A549 treated with CORT108297 at 1 μM for 4 hours (cell line): Measurements from ENCODE around the gene DGLUCY. TPM values are rescaled to one million over a fixed set of nuclear protein-coding genes. Genes with fewer than 3 reads are reported as not detected.

Experiments
- total RNA-seq: library from RNA; stranded (reverse); fragments of 200-300 nt; extraction: Qiagen RNA extraction; gene quantifications from 5 replicates; pipeline ENCODE4 v1.2.3, GENCODE V29; 2022

Gene DGLUCY, protein sequence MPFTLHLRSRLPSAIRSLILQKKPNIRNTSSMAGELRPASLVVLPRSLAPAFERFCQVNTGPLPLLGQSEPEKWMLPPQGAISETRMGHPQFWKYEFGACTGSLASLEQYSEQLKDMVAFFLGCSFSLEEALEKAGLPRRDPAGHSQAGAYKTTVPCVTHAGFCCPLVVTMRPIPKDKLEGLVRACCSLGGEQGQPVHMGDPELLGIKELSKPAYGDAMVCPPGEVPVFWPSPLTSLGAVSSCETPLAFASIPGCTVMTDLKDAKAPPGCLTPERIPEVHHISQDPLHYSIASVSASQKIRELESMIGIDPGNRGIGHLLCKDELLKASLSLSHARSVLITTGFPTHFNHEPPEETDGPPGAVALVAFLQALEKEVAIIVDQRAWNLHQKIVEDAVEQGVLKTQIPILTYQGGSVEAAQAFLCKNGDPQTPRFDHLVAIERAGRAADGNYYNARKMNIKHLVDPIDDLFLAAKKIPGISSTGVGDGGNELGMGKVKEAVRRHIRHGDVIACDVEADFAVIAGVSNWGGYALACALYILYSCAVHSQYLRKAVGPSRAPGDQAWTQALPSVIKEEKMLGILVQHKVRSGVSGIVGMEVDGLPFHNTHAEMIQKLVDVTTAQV
- total RNA-seq = 16.1 to 19.8 TPM (median 16.7 TPM) in 5 replicates

DNA sequence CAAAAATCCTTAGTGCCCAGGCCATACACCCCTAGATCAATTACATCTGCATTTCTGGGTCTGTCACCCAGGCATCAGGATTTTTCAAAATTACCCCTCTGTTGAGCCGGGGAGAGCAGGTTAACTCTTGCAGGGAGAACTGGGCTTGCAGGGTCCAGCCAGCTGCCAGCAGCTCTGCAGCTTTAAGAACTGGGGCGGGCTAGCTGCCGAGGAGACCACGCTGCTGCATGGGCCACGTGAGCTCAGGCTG lies at the start of gene DGLUCY:
Gene DGLUCY (plus strand): TSS at position 245 of the 250 bp plus-strand sequence. CDS start 46,222 bp downstream, outside the sequence.

DNA sequence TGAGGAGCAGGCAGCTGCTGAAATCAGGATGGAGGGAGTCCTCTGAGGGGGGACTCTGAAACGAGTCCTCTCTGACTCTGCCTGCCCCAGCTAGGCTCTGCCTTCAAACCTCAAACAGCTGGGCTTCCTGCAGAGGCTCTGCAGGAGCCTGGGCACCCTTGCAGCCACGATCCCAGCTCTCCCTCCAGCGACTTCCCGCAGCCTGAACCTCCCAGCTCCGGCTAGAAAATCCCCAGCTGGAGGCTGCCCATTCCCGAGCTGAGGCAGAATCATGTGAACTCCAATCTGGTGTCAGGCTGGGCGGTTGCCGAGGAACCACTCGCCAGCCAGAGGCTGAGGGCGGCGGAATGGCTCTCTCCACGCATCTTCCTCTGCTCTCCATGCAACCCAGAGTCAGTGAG lies 130.6 kb downstream of the DGLUCY start, which contains the start of gene GPR68:
Gene GPR68 (minus strand): TSS at position 204 of the 401 bp plus-strand sequence. CDS start 9,654 bp downstream, outside the sequence.

Other genes with a start within 250 kb of the DGLUCY start
- gene RPS6KA5, start 53.4 kb upstream of the DGLUCY start, total RNA-seq = 2.7 to 3.8 TPM (median 3.6 TPM) in 5 replicates
- 0.03 to 0.17 TPM (median 0.08 TPM) in 5 replicates for gene GPR68, start 130.6 kb downstream of the DGLUCY start, total RNA-seq